Muscle of leg (tissue), 11 donors: ENCODE results near the gene SCAMP5. TPM values are rescaled to one million over a fixed set of nuclear protein-coding genes. Genes with fewer than 3 reads are reported as not detected.

Experiments used
- DNase-seq: peaks from one replicate; pipeline ENCODE4 v3.0.0; 2013
- H3K27ac ChIP-seq: one replicate; pipeline ENCODE4 v1.5.1; 2013; ENCODE audit warnings: mild to moderate bottlenecking, low read length, control low read depth
- H3K27me3 ChIP-seq: one replicate; pipeline ENCODE4 v1.6.1; 2013; ENCODE audit warnings: low read length; ENCODE audit not compliant: control insufficient read depth, insufficient read depth
- H3K36me3 ChIP-seq: one replicate; pipeline ENCODE4 v1.6.1; 2013; ENCODE audit warnings: low read length; ENCODE audit not compliant: control insufficient read depth, insufficient read depth
- H3K4me1 ChIP-seq: one replicate; pipeline ENCODE4 v1.6.1; 2013; ENCODE audit warnings: low read length; ENCODE audit not compliant: control insufficient read depth, insufficient read depth
- H3K4me3 ChIP-seq: one replicate; pipeline ENCODE4 v1.5.1; 2013; ENCODE audit warnings: low read length, control low read depth
- H3K9me3 ChIP-seq: replicated peaks from 2 replicates; pipeline ENCODE4 v1.6.1; 2013; ENCODE audit warnings: low read depth, low read length; ENCODE audit not compliant: control insufficient read depth
- WGBS: methylation state at CpG from one replicate; pipeline ENCODE4 v1.1.5; 2013; ENCODE audit warnings: missing lambda C conversion rate; ENCODE audit not compliant: insufficient coverage; 5-methylcytosine and 5-hydroxymethylcytosine counted together
- polyA plus RNA-seq, 8 donors: library from polyadenylated mRNA; unstranded; fragments of 120-200 nt; gene quantifications; one replicate each; pipeline versions ENCODE4 v1.2.1 to v1.2.3, GENCODE V29; 2013; ENCODE audit warnings: inconsistent platforms in 1 of 8, low replicate concordance in 1 of 8; ENCODE audit not compliant: insufficient read length in 8 of 8, insufficient read depth in 1 of 8
- total RNA-seq: library from RNA; stranded (reverse); fragments of 120-200 nt; gene quantifications from one replicate; pipeline ENCODE4 v1.2.4, GENCODE V29; 2013

SCAMP5 gene
- total and polyA plus RNA-seq, 9 donors, result 2.0 to 12.0 (median 4.0) TPM

DNA sequence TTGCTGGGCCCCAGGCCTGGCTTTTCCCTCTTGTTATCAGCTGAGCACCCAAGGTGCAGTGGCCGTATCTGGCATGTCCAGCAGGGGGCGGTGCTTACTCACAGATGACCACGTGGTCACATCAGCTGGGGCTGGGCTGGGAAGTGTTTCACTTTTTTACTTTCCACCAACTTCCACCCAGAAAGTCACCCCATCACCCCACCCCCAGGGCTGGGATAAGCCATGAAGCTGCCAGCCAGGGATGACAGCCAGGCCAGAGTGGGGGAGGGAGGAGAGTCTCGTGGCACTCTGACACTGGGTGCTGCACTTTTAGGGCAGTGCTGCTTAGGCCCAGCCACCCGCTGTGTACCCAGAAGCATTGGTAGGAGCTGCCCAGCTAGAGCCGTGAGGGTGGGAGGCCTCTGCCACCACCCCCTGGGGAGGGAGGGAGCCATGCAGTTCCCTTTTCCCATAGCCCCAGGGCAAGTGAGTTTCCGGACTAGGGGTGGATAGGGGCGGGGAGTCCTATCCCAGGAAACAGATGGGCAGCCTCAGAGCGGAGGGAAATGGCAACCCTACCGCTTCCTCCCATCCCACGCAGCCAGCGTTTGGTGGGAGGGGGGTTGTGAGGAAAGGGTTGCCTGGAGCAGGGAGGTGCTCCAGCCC, 34.1 kb downstream of the SCAMP5 start:
- Histone ChIP-seq H3K36me3 (peaks cover 4% of the 10 kb centered on the region), H3K4me1 (peaks cover 24% of the 10 kb centered on the region), H3K4me3 (no peak overlapping the region), H3K9me3 (no peaks in the 10 kb centered on the region), H3K27ac (peak overlapping the region; percentile 53), H3K27me3 (no peaks in the 10 kb centered on the region)
- peak; percentile 93 for DNase-seq
- WGBS, result 26% methylated on average over 2 of the region's 12 CpGs

DNA sequence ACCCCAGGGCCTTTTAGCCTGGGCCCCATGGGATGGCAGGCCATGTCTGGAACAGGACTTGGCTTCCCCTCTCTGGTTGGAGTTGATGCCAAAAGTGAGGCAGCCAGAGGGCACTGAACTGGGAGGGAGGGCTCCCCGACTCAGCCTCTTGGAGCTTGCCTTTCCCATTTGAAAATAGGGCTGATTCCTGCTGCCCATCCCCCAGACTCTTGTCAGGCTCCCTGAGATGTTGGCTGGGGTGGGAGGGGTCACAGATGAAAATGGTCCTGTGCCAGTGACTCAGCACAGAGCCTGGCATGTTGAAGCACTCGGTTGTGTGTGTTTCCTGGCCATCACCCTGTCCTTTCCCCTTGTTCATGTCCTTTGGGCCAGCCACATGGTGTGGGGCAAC, 34.7 kb downstream of the SCAMP5 start:
- H3K9me3 ChIP-seq, result no peaks in the 10 kb centered on the region
- peaks cover 24% of the 10 kb centered on the region for H3K4me1 ChIP-seq
- no peaks in the 10 kb centered on the region for H3K27me3 ChIP-seq
- peaks cover 6% of the 10 kb centered on the region for H3K36me3 ChIP-seq
- H3K27ac ChIP-seq, result peak overlapping the region; percentile 53
- H3K4me3 ChIP-seq, result no peak overlapping the region
- DNase-seq, result no peak
- 11% methylated on average over 1 of the region's 2 CpGs for WGBS

DNA sequence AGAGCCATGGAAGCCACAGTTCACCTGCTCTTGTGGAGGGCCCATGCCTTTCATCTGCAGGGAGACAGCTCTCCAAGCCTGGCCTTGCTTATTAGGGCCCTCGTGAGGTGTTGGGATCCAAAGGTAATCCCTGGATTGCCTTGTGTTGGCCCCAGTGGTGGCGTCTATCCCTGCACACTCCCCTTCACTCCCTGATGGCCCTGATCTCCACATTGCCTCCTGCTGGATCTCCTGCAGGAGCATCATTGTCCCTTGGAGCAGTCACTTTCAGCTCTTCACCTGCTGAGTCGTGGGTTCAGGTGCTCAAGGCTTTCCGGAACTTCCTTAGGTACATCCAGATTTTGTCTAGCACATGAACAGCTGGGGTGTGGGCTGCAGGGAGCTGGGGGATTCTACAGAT, 35.1 kb downstream of the SCAMP5 start:
- Histone ChIP-seq H3K36me3 (peaks cover 6% of the 10 kb centered on the region), H3K4me1 (peaks cover 22% of the 10 kb centered on the region), H3K4me3 (no peak overlapping the region), H3K9me3 (no peaks in the 10 kb centered on the region), H3K27me3 (no peaks in the 10 kb centered on the region), H3K27ac (no peak overlapping the region)
- WGBS, result 77% methylated on average over 2 of the region's 4 CpGs
- no peak for DNase-seq

GRCh38 chr15:75031848-75032247, 36.5 kb downstream of the SCAMP5 start:
- Histone ChIP-seq H3K4me3 (no peak overlapping the region), H3K36me3 (peaks cover 6% of the 10 kb centered on the region), H3K27me3 (no peaks in the 10 kb centered on the region), H3K27ac (peak overlapping the region; percentile 47), H3K9me3 (no peaks in the 10 kb centered on the region), H3K4me1 (peaks cover 22% of the 10 kb centered on the region)
- 40% methylated on average over 1 of the region's 4 CpGs for WGBS
- DNase-seq, result no peak

GRCh38 chr15:75032395-75032794, 37.0 kb downstream of the SCAMP5 start:
- DNase-seq, result no peak
- peaks cover 22% of the 10 kb centered on the region for H3K4me1 ChIP-seq
- peak overlapping the region; percentile 47 for H3K27ac ChIP-seq
- WGBS, result no CpG with 5 or more reads among the region's 2 CpGs
- no peaks in the 10 kb centered on the region for H3K27me3 ChIP-seq
- no peaks in the 10 kb centered on the region for H3K9me3 ChIP-seq
- peaks cover 6% of the 10 kb centered on the region for H3K36me3 ChIP-seq
- H3K4me3 ChIP-seq, result no peak overlapping the region

DNA sequence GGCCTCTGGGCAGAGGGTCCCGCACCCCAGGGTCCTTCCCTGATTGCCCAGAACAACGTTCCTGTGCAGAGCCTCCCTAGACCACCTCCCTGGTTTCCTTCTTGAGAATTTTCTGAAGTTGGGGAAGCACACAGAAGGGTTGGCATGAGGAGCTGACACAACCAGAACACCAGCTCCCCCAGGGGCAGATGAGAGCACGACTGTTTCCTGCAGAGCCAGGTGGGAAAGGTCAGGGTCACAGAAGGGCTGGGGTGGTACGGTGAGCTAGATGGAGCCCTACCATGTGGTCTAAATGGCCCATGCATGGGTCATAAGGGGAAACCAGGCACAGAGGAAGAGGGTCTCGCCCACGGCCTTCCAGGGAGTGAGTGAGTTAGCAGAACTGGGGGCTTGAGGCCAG, 38.4 kb downstream of the SCAMP5 start:
- 94% methylated on average over 2 of the region's 6 CpGs for WGBS
- H3K27me3 ChIP-seq, result no peaks in the 10 kb centered on the region
- no peak overlapping the region for H3K4me3 ChIP-seq
- H3K36me3 ChIP-seq, result peaks cover 6% of the 10 kb centered on the region
- H3K27ac ChIP-seq, result no peak overlapping the region
- no peak for DNase-seq
- H3K9me3 ChIP-seq, result no peaks in the 10 kb centered on the region
- H3K4me1 ChIP-seq, result peaks cover 21% of the 10 kb centered on the region

DNA sequence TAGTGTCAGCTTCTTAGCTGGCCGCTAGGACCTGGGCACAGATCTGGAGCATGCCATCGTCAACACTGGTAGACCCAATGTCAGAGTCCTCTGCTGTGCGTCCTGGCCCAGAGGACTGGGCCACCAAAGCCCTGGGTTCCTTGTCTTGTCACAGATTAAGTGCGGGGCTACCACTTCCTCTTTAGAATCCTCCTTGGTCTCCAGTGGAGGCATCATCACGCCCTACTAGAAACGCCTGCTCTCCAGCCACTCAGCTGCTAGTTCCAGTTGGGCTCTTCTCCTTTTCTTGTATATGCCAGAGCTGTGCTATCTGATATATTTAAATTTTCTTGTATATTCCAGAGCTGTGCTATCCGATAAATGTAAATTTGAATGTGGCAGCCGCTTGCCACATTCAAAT, 39.3 kb downstream of the SCAMP5 start:
- no peaks in the 10 kb centered on the region for H3K27me3 ChIP-seq
- peak; percentile 46 for DNase-seq
- H3K27ac ChIP-seq, result no peak overlapping the region
- H3K4me1 ChIP-seq, result peaks cover 14% of the 10 kb centered on the region
- 83% methylated on average over 4 of the region's 8 CpGs for WGBS
- H3K9me3 ChIP-seq, result no peaks in the 10 kb centered on the region
- H3K36me3 ChIP-seq, result peaks cover 6% of the 10 kb centered on the region
- no peak overlapping the region for H3K4me3 ChIP-seq

GRCh38 chr15:75036212-75036616, 40.9 kb downstream of the SCAMP5 start:
- no peak for DNase-seq
- Histone ChIP-seq H3K27ac (no peak overlapping the region), H3K36me3 (peaks cover 3% of the 10 kb centered on the region), H3K4me1 (peaks cover 2% of the 10 kb centered on the region), H3K9me3 (no peaks in the 10 kb centered on the region), H3K27me3 (no peaks in the 10 kb centered on the region), H3K4me3 (no peak overlapping the region)
- no CpG with 5 or more reads among the region's 2 CpGs for WGBS

DNA sequence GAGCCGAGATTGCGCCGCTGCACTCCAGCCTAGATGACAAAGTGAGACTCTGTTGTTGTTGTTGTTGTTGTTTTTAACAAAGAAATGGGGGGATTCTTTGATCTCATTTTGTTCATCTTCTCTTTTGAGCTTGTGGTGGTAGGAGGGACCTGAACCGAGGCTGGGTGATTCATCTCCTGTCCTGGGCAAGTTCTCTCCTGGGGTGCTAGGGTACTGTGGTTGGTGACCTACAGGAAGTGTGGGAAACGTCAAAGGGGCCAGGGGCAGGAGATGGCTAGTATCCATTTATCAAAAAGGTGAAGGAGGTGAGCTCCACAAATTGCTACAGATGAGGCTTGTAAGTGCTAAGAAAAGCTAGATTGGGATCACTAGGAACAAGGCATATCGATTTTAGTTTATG, 42.3 kb downstream of the SCAMP5 start:
- Histone ChIP-seq H3K36me3 (peaks cover 3% of the 10 kb centered on the region), H3K27ac (no peak overlapping the region), H3K4me1 (peaks cover 8% of the 10 kb centered on the region), H3K4me3 (no peak overlapping the region), H3K27me3 (no peaks in the 10 kb centered on the region), H3K9me3 (no peaks in the 10 kb centered on the region)
- 87% methylated on average over 5 of the region's 6 CpGs for WGBS
- no peak for DNase-seq

DNA sequence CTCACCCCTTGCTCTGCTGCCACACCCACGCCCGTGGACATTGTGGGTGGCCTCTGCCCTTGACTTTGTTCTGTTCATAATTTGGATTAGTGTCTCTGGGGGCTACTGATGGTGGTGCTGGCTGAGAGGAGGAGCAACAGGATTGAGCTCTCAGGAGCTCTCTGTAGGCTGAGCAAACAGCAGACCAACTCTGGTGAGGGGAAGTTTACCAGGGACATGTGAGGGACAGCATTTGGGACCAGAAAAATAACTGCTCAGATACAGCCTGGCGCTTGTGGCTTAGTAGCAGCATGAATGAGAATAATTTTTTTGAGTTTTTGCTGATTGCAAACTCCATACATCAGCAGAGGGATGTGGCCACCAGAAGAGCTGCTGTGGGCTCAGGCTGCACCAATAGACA, 42.9 kb downstream of the SCAMP5 start:
- WGBS, result 70% methylated on average over 1 of the region's 3 CpGs
- DNase-seq, result no peak
- peaks cover 14% of the 10 kb centered on the region for H3K4me1 ChIP-seq

More for the DNA sequence above, 42.9 kb downstream of the SCAMP5 start:
- no peaks in the 10 kb centered on the region for H3K27me3 ChIP-seq
- no peak overlapping the region for H3K4me3 ChIP-seq
- no peaks in the 10 kb centered on the region for H3K9me3 ChIP-seq
- peaks cover 3% of the 10 kb centered on the region for H3K36me3 ChIP-seq
- H3K27ac ChIP-seq, result no peak overlapping the region
